GM10248 (cell line): ENCODE measurements around the gene PEPD.
A peak's percentile ranks its signal among the peaks of the same experiment; 100 is the strongest.

ENCODE experiments used
- CTCF ChIA-PET: fragments of 300-600 bp; sonication (Branson Sonifier 250); formaldehyde crosslinking; extraction: SDS; loops from one replicate; lab custom pipeline; 2021; ENCODE audit warnings: antibody characterized with exemption; lab: Yijun Ruan, JAX
- POLR2A ChIA-PET: fragments of 350-650 bp; sonication (Branson Sonifier 250); formaldehyde crosslinking; extraction: SDS; loops from one replicate; lab custom pipeline; 2020; ENCODE audit warnings: antibody characterized with exemption; lab: Yijun Ruan, JAX
- DNase-seq: peaks from one replicate; pipeline ENCODE4 v3.0.0; 2012; ENCODE audit errors: extremely low spot score
- CTCF ChIP-seq: IDR thresholded peaks from 2 replicates; pipeline ENCODE4 v1.5.1; 2012; ENCODE audit warnings: mild to moderate bottlenecking, low read depth; ENCODE audit errors: extremely low read depth, missing control alignments, control extremely low read depth

The PEPD gene

GRCh38 chr19:33390908-33391630 lies 130.5 kb downstream of the PEPD start:
- POLR2A ChIA-PET: interaction anchor here (1.0 kb wide), 1 partner anchor 17 kb away, joined by 3 read pairs; the partner anchor contains the start of gene CEBPG
- CTCF ChIA-PET: interaction anchor here (2.3 kb wide), 1 partner anchor 15 kb away, joined by 10 read pairs; no protein-coding TSS in a partner anchor
- TF ChIP-seq CTCF: no peak
- peak; percentile 10 for DNase-seq

DNA sequence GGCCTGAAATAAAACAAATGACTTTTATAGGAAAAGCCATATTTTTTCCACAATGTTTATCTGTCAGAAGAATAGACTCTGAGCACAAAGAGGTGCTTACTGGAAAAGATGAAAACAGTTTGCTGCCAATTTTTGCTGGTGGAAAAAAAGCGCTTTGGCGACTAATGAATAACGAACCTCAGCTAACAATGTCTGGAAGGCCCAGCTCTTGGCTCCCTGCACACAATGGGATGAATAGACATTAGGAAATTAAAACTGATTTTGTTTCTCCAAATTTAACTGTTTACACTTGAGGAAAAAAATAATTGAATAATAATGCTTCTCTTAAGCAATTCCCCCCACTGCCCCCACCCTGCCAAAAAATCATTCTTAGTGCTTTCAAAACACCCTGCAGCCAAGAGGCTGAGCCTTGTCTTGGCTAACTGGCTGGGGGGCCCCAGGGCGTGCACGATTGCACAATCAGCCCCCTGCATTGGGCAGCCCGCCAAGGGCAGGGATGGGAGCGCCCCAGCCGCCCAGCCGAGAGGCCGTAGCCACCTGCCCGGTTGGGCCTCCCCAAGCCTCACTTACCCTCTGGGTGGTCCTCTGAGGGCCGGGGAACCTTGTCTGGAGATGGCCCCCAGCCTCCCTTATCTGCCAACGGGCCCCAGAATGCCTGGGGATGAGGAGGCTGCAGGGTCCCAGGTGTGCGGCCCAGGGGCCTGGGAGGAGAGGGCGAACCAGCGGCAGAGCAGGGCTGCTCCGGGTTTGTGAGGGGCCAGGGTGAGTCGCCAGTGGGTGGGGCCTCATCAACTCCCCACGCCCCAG lies 131.3 kb downstream of the PEPD start:
- POLR2A ChIA-PET: no interaction called here
- TF ChIP-seq CTCF: no peak
- peak; percentile 8 for DNase-seq
- CTCF ChIA-PET: no interaction called here

DNA sequence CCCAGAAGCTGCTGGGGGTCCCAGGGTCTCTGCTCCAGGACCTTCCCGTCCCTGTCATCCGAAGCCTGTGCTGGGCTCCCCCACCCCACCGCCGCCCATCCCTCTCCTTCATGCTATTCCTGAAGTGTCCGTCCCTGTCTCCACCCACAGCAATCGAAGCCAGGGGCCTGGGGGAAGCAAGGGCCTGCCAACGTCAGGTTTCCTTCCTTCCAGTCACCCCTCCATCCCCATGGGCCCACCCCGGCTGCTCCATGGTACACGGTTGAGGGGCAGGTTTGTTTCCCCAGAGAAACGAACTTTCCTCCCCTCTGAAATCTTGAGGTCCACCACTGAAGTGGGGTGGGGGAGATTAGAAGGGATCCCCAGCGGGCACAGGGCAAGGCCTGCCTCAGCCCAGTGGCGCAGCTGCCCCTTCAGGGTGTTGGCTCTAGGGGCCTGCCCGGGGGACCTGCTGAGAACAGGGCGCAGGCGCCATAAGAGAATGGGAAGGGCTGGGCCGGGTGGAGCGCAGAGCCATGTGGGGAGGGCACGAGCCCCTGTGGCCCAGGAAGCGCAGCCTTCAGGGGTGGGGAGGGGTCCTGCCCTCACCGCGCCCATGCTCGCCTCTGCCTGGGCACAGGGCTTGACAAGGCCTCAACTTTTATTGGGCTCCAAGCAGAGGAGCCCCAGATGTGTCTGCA lies 132.0 kb downstream of the PEPD start:
- TF ChIP-seq CTCF: no peak
- ChIA-PET CTCF (interaction anchor here (1.6 to 2.0 kb wide), 2 partner anchors 27 to 154 kb away, joined by 3 to 5 read pairs; no protein-coding TSS in a partner anchor), POLR2A (no interaction called here)

GRCh38 chr19:33388725-33389420 lies 132.7 kb downstream of the PEPD start:
- DNase-seq: peak; percentile 12
- CTCF ChIA-PET: interaction anchor here (0.8 to 2.0 kb wide), 3 partner anchors 15 to 154 kb away, joined by 3 to 5 read pairs (median 3); partner anchors contain the start of gene CEBPG
- TF ChIP-seq CTCF: no peak
- POLR2A ChIA-PET: no interaction called here

More for the DNA sequence above, 132.0 kb downstream of the PEPD start:
- DNase-seq: peak; percentile 11

DNA sequence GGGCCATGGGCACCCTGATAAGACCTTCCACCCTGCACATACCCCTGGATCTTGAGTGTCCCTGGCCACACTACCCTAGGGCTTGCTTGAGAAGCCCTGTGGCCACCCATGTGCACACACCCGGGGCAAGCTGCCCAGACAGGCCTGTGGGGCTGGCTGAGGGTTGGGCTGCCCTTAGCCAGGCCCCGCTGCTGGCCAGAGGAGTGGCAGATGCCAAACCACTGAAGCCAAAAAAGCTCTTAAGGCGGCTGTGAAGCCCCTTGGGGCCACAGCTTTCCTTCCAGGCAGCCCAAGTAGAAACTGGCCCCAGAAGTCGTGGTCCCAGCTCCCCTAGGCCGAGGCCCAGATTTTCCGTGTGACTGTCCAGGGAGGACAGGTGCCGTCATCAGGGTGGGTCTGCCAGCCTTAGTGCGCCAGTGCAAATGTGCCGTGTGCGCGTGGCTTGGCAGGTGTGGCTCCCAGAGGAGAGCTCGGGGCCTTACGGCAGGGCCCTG lies 133.3 kb downstream of the PEPD start:
- peak; percentile 13 for DNase-seq
- POLR2A ChIA-PET: no interaction called here
- CTCF ChIA-PET: interaction anchor here (0.8 to 2.0 kb wide), 3 partner anchors 15 to 153 kb away, joined by 3 to 5 read pairs (median 3); partner anchors contain the start of gene CEBPG
- TF ChIP-seq CTCF: no peak
